GM12892 (cell line): ENCODE data around the gene RFT1.
A peak's percentile ranks its signal among the peaks of the same experiment; 100 is the strongest.

ENCODE experiments used
- DNase-seq: peaks from one replicate; pipeline ENCODE4 v3.0.0; 2011; ENCODE audit not compliant: insufficient read length
- FAIRE-seq: peaks from 2 replicates; lab custom pipeline; 2011; peaks lifted over from hg19 to GRCh38; lab: Jason Lieb, UNC
- POLR2A ChIP-seq: IDR thresholded peaks from 2 replicates; pipeline ENCODE4 v1.6.1; 2011; ENCODE audit warnings: low read depth, low read length, control low read depth
- POLR2AphosphoS5 ChIP-seq: IDR thresholded peaks from 2 replicates; pipeline ENCODE4 v1.6.1; 2011; ENCODE audit warnings: low read depth, low read length, control low read depth
- TAF1 ChIP-seq: IDR thresholded peaks from 2 replicates; pipeline ENCODE4 v1.6.1; 2011; ENCODE audit warnings: low read depth, mild to moderate bottlenecking, control low read depth, low read length, borderline replicate concordance

RFT1 gene

DNA sequence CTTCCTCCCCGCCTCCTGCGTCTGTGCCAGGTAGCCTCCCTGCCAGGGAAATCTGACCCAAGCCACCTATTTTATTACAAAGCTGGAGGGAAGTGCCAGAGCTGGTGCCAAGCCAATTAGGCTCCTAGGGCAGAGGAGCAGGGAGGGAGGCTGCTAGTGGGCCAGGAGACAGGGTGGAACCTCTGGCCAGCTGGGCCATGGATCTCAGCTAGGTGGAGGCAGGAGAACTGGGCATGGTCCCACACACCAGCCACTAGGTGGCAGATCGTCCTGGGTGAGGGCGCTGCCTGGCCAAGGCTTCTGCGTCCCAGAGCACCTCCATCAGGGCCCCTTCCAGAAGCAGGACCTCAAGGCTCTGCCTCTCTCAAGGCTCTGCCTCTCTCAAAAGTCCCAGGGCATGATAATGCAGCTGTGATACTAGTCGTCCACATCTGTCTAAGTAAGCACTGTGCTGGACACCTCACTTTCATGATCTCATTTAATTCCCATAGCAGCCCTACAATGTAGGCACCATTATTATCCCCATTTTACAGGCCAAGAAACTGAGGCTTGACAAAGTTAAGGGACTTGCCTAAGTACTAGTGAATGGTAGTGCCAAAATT is 4.5 kb upstream of the RFT1 start:
- no peak for TF ChIP-seq TAF1
- FAIRE-seq (peak; percentile 96), DNase-seq (peak; percentile 80)

- no peak for TF ChIP-seq POLR2A
- TF ChIP-seq TAF1 = no peak
- no peak for TF ChIP-seq POLR2AphosphoS5
- FAIRE-seq (no peak), DNase-seq (no peak)
Observed at GRCh38 chr3:53132347-53132746, 2.1 kb upstream of the RFT1 start.

GRCh38 chr3:53131096-53131495 is 861 bp upstream of the RFT1 start:
- DNase-seq (no peak), FAIRE-seq (no peak)
- TF ChIP-seq POLR2AphosphoS5 (no peak), POLR2A (no peak), TAF1 (no peak)

DNA sequence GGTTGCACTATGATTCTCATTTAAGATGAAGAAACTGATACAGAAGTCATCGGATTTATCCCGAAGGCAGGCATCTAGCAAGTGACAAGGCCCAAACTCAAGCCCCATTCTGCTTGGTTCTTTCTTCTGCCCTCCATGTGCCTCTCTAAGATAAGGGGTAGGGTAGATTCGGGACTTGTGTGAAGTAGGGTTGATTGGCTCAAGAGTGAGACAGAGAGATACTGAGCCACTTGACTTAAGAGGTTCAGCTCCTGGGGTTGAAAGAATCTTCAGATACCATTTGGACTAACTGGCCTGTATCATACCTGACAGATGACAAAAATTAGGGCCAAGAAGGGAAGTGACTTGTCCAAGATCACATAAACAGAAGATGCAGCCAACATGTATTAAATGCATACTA is 891 bp downstream of the RFT1 start:
- FAIRE-seq (peak; percentile 85), DNase-seq (no peak)

GRCh38 chr3:53126601-53127000 is 3.6 kb downstream of the RFT1 start:
- DNase-seq (no peak), FAIRE-seq (no peak)
- no peak for TF ChIP-seq POLR2A
- TF ChIP-seq POLR2AphosphoS5 = no peak
- no peak for TF ChIP-seq TAF1

More for the DNA sequence above, 891 bp downstream of the RFT1 start:
- TF ChIP-seq TAF1 (no peak), POLR2A (peak; percentile 20; the same call in 1 of the 2 replicates), POLR2AphosphoS5 (0 out of 2 replicates have a peak, but pooled peaks have one; percentile 28)

DNA sequence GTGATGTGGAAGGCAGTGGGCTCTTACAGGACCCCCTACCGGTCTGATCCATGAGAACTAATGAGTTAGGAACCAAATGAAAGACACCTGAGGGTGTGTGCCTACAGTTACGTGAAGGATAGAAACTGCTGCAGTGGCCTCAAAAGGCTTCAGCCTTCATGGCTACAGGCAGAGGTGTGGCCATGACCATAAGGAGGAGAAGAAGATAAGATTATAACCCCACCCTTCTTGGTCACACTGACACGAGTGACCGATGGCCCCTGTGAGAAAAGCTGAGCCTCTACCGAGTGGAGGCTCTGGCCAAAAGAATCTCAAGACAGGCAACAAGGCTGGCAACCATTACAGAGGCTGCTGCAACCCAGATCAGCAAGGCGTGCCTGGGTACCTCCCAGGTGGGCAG is 6.3 kb downstream of the RFT1 start:
- FAIRE-seq (no peak), DNase-seq (no peak)
- TF ChIP-seq TAF1 (no peak), POLR2AphosphoS5 (no peak), POLR2A (no peak)

DNA sequence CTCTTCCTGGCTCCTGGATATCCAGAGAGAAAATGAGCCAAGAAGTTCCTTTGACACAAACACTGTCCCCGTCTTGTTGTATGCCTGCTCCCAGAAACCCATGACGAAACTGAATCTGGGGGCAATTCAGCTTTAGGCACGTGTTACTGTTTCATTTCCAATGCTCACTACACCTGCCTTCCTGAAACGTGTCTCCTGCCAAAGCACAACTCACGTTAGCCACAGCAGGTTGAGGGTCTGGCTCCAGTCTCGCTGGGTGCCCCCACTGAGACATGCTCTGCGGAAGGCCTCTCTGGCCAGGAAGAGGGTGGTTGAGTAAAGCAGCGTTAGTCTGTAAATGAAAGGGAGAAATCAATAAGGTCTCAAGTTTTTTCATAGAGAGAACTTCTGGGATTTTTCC is 6.7 kb downstream of the RFT1 start:
- no peak for TF ChIP-seq POLR2AphosphoS5
- no peak for TF ChIP-seq POLR2A
- no peak for TF ChIP-seq TAF1
- DNase-seq (no peak), FAIRE-seq (no peak)

GRCh38 chr3:53122933-53123305 is 7.3 kb downstream of the RFT1 start:
- no peak for FAIRE-seq

DNA sequence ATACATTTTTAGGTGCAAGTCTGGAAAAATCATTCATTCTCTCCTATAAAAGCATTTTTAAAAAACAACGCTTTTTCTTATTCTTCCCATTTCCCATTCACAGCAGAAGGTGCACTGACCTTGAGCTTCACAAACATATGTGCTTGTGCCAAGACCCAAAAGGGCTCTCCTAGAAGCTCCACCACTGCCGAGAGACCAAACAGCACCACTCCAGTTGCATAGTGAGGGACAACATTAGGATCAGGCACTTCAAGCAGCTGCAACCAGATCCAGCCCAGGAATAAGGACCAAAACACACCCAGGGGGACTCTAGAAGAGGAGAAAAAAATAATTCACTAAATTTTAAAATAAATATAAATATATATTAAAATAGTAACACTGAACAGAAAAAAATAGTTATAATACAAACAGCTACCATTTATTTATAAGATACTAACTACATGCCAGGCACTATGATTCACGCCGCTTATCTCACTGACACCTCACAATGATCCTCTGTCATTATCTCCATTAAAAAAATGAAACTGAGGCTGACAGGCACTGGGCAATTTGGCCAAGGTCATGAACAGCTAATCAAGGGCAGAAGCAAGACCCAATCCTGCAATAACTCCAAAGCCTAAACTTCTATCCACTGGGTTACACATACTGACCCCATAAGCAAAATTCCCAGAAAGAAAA is 7.8 kb downstream of the RFT1 start:
- no peak for TF ChIP-seq POLR2A
- TF ChIP-seq POLR2AphosphoS5 = no peak
- TF ChIP-seq TAF1 = no peak
- FAIRE-seq (no peak), DNase-seq (no peak)

More at GRCh38 chr3:53122933-53123305, 7.3 kb downstream of the RFT1 start:
- no peak for TF ChIP-seq POLR2A
- TF ChIP-seq TAF1 = no peak
- no peak for TF ChIP-seq POLR2AphosphoS5
- DNase-seq = no peak

DNA sequence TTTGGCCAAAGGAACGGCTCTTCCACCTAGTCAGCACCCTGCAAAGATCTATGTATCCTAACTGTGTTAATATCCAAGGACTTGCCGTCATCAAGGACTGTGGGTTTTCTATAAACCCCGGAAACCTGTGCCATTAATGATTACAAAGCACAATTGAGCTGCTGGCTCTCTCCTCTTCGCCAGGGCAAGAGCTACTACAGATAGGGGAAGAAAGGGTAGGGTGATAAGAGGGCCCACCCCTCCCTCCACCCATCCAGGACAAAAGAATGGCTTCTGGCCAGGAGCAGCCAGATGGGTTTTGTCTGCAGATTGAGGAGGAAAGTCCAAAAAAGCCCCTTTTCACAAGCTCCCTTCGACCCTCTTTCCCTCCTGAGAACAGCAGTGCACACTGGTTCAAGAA is 9.9 kb downstream of the RFT1 start:
- FAIRE-seq (no peak), DNase-seq (no peak)
- TF ChIP-seq POLR2AphosphoS5 = no peak
- TF ChIP-seq POLR2A = no peak
- no peak for TF ChIP-seq TAF1

GRCh38 chr3:53116956-53117355 is 13.3 kb downstream of the RFT1 start:
- TF ChIP-seq POLR2A = no peak
- no peak for TF ChIP-seq POLR2AphosphoS5
- TF ChIP-seq TAF1 = no peak
- DNase-seq = no peak
- FAIRE-seq = no peak

- no peak for TF ChIP-seq TAF1
- TF ChIP-seq POLR2AphosphoS5 = no peak
- TF ChIP-seq POLR2A = no peak
- no peak for FAIRE-seq
Observed at GRCh38 chr3:53114412-53115074, 15.7 kb downstream of the RFT1 start.

More at GRCh38 chr3:53114412-53115074, 15.7 kb downstream of the RFT1 start:
- no peak for DNase-seq
